H9 (cell line): Measurements from ENCODE around the gene AMZ2. TPM values are rescaled to one million over a fixed set of nuclear protein-coding genes. Genes with fewer than 3 reads are reported as not detected.
"Not testable (repeated sequence)": the region's sequence is repeated elsewhere in the genome, so short reads cannot be mapped to it uniquely, and the experiment has no call there.

Source experiments
- DNase-seq: peaks from one replicate; pipeline ENCODE4 v3.0.0-alpha.2; 2017
- H2AFZ ChIP-seq: one replicate; pipeline ENCODE4 v1.6.1; 2013; ENCODE audit warnings: mild to moderate bottlenecking, low read length, control low read depth, moderate library complexity
- H2AK5ac ChIP-seq: 2 replicates; pipeline ENCODE4 v1.6.1; 2013; ENCODE audit warnings: low read length, control low read depth, mixed read lengths; ENCODE audit not compliant: insufficient read length
- H2BK120ac ChIP-seq: one replicate; pipeline ENCODE4 v1.6.1; 2013; ENCODE audit warnings: low read depth, mild to moderate bottlenecking, low read length, control low read depth, inconsistent platforms; ENCODE audit not compliant: poor library complexity, severe bottlenecking
- H2BK12ac ChIP-seq: 2 replicates; pipeline ENCODE4 v1.6.1; 2013; ENCODE audit warnings: low read length, control low read depth, mixed read lengths, low read depth; ENCODE audit not compliant: insufficient read length
- H2BK15ac ChIP-seq: 2 replicates; pipeline ENCODE4 v1.6.1; 2013; ENCODE audit warnings: low read depth, low read length, control low read depth
- H2BK20ac ChIP-seq: one replicate; pipeline ENCODE4 v1.6.1; 2013; ENCODE audit warnings: low read depth, mild to moderate bottlenecking, low read length, control low read depth, inconsistent platforms; ENCODE audit not compliant: poor library complexity, severe bottlenecking
- H2BK5ac ChIP-seq: 2 replicates; pipeline ENCODE4 v1.6.1; 2013; ENCODE audit warnings: low read length, control low read depth, mixed read lengths; ENCODE audit not compliant: insufficient read length
- H3K14ac ChIP-seq: 2 replicates; pipeline ENCODE4 v1.6.1; 2013; ENCODE audit warnings: low read length, control low read depth; ENCODE audit not compliant: insufficient read depth
- H3K18ac ChIP-seq: 2 replicates; pipeline ENCODE4 v1.6.1; 2013; ENCODE audit warnings: low read depth, mild to moderate bottlenecking, mixed read lengths, low read length, control low read depth; ENCODE audit not compliant: insufficient read length
- H3K23ac ChIP-seq: 2 replicates; pipeline ENCODE4 v1.6.1; 2013; ENCODE audit warnings: low read length, control low read depth, mixed read lengths, low read depth; ENCODE audit not compliant: insufficient read length
- H3K23me2 ChIP-seq: 2 replicates; pipeline ENCODE4 v1.6.1; 2013; ENCODE audit warnings: low read depth, mild to moderate bottlenecking, mixed read lengths, low read length, control low read depth; ENCODE audit not compliant: insufficient read length, poor library complexity, severe bottlenecking
- H3K27ac ChIP-seq: 2 replicates; pipeline ENCODE4 v1.5.1; 2013; ENCODE audit warnings: low read length, control low read depth, mixed read lengths, low read depth; ENCODE audit not compliant: insufficient read length
- H3K27me3 ChIP-seq: 2 replicates; pipeline ENCODE4 v1.6.1; 2013; ENCODE audit warnings: low read length, control low read depth, inconsistent platforms; ENCODE audit not compliant: insufficient read depth
- H3K4ac ChIP-seq: 2 replicates; pipeline ENCODE4 v1.6.1; 2013; ENCODE audit warnings: low read depth, mild to moderate bottlenecking, control low read depth, inconsistent platforms, low read length, moderate library complexity
- H3K4me1 ChIP-seq: 2 replicates; pipeline ENCODE4 v1.6.1; 2013; ENCODE audit warnings: low read length, control low read depth, inconsistent platforms; ENCODE audit not compliant: insufficient read depth
- H3K4me2 ChIP-seq: 2 replicates; pipeline ENCODE4 v1.6.1; 2013; ENCODE audit warnings: low read length, control low read depth, mixed read lengths; ENCODE audit not compliant: insufficient read length, insufficient read depth
- H3K56ac ChIP-seq: 2 replicates; pipeline ENCODE4 v1.6.1; 2013; ENCODE audit warnings: low read depth, mild to moderate bottlenecking, mixed read lengths, low read length, control low read depth; ENCODE audit not compliant: insufficient read length
- H3K79me1 ChIP-seq: 2 replicates; pipeline ENCODE4 v1.6.1; 2013; ENCODE audit warnings: low read depth, mild to moderate bottlenecking, moderate library complexity, low read length, control low read depth, inconsistent platforms; ENCODE audit not compliant: insufficient read depth, poor library complexity, severe bottlenecking
- H3K79me2 ChIP-seq: 2 replicates; pipeline ENCODE4 v1.6.1; 2013; ENCODE audit warnings: low read length, control low read depth, inconsistent platforms; ENCODE audit not compliant: insufficient read depth
- H3K9ac ChIP-seq: 2 replicates; pipeline ENCODE4 v1.6.1; 2013; ENCODE audit warnings: low read length, control low read depth, mixed read lengths; ENCODE audit not compliant: insufficient read length; ENCODE audit errors: extremely low read depth
- H3K9me3 ChIP-seq: one replicate; pipeline ENCODE4 v1.6.1; 2013; ENCODE audit warnings: low read depth, low read length, inconsistent platforms; ENCODE audit not compliant: control insufficient read depth
- H3T11ph ChIP-seq: one replicate; pipeline ENCODE4 v1.6.1; 2013; ENCODE audit warnings: mild to moderate bottlenecking, low read length, control low read depth, inconsistent platforms
- H4K20me1 ChIP-seq: one replicate; pipeline ENCODE4 v1.6.1; 2013; ENCODE audit not compliant: control insufficient read depth, insufficient read length, insufficient read depth
- H4K5ac ChIP-seq: 2 replicates; pipeline ENCODE4 v1.6.1; 2013; ENCODE audit warnings: low read depth, mild to moderate bottlenecking, mixed read lengths, low read length, control low read depth; ENCODE audit not compliant: insufficient read length
- H4K8ac ChIP-seq: replicated peaks from 2 replicates; pipeline ENCODE4 v1.6.1; 2013; ENCODE audit warnings: low read length, control low read depth, mixed read lengths, low read depth; ENCODE audit not compliant: insufficient read length
- H4K91ac ChIP-seq: 2 replicates; pipeline ENCODE4 v1.6.1; 2013; ENCODE audit warnings: low read depth, mild to moderate bottlenecking, moderate library complexity, mixed read lengths, low read length, control low read depth; ENCODE audit not compliant: insufficient read length
- H3K27ac Mint-ChIP-seq, 3 experiments: 2 replicates in 2 of 3; 3 replicates in 1 of 3; pipeline ENCODE4 v1.8.0; 2020 to 2021; ENCODE audit warnings: mixed read lengths in 3 of 3, mild to moderate bottlenecking in 1 of 3, moderate library complexity in 1 of 3
- H3K27me3 Mint-ChIP-seq: 2 replicates; pipeline ENCODE4 v1.8.0; 2021; ENCODE audit warnings: low read depth, mild to moderate bottlenecking, moderate library complexity, mixed read lengths
- H3K36me3 Mint-ChIP-seq, 3 experiments: 2 replicates in 2 of 3; 3 replicates in 1 of 3; pipeline ENCODE4 v1.8.0; 2020 to 2021; ENCODE audit warnings: low read depth in 3 of 3, mixed read lengths in 3 of 3; ENCODE audit not compliant: insufficient read depth in 1 of 3
- H3K4me1 Mint-ChIP-seq, 2 experiments: 2 replicates each; pipeline ENCODE4 v1.8.0; 2020; ENCODE audit warnings: mixed read lengths in 2 of 2
- H3K4me3 Mint-ChIP-seq, 2 experiments: 2 replicates in 1 of 2; 3 replicates in 1 of 2; pipeline ENCODE4 v1.8.0; 2020 to 2021; ENCODE audit warnings: mild to moderate bottlenecking in 2 of 2, mixed read lengths in 2 of 2, moderate library complexity in 1 of 2
- H3K9me3 Mint-ChIP-seq, 2 experiments: 2 replicates in 1 of 2; 3 replicates in 1 of 2; pipeline ENCODE4 v1.8.0; 2020; ENCODE audit warnings: mild to moderate bottlenecking in 2 of 2, mixed read lengths in 2 of 2, moderate library complexity in 1 of 2
- WGBS: extraction: QIAGEN DNeasy Blood & Tissue Kit; methylation state at CpG from one replicate; pipeline ENCODE4 v1.1.7; 2013; ENCODE audit warnings: missing lambda C conversion rate, low lambda C conversion rate, mixed read lengths; ENCODE audit not compliant: insufficient read length; ENCODE audit errors: extremely low coverage; 5-methylcytosine and 5-hydroxymethylcytosine counted together
- total RNA-seq: library from RNA; stranded (reverse); gene quantifications from 2 replicates; pipeline ENCODE4 v1.2.1, GENCODE V29; 2021
- TF ChIP-seq, protein P1 (sequence below): fragments of 200-600 bp; sonication (generic); conservative IDR thresholded peaks from 3 replicates; pipeline ENCODE4 v1.8.0; 2021; ENCODE audit warnings: antibody characterized with exemption, mild to moderate bottlenecking

AMZ2 gene
- total RNA-seq, 1 experiment from 2014 or later = 82.6 TPM

DNA sequence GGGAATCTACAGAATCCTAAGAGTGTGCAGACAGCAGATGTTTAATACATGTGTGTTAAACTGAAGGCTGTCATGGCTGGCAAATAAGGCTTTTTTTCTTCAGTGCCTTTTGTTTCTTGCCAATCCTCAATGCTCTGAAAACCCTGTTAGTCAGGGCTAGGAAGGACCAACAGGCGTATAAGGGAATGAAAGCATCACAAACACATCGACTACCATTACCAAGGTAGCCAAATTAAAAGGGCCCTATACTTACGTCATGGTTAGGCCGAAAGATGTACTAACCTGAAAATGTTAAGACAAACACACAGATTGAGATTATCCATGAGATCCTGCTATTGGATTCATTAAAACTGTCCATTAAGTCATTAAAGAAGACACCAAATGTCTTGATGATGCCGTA lies 30.0 kb downstream of the AMZ2 start:
- WGBS = no CpG with 5 or more reads among the region's 5 CpGs

DNA sequence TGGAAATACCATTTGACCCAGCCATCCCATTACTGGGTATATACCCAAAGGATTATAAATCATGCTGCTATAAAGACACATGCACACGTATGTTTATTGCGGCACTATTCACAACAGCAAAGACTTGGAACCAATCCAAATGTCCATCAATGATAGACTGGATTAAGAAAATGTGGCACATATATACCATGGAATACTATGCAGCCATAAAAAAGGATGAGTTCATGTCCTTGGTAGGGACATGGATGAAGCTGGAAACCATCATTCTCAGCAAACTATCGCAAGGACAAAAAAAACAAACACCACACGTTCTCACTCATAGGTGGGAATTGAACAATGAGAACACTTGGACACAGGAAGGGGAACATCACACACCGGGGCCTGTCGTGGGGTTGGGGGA lies 34.1 kb downstream of the AMZ2 start:
- not testable (repeated sequence) for H2BK20ac ChIP-seq, H3K23ac ChIP-seq, H2BK12ac ChIP-seq, H4K20me1 ChIP-seq, H2BK5ac ChIP-seq, H2AK5ac ChIP-seq, H2AFZ ChIP-seq, H3K9ac ChIP-seq, H3K4ac ChIP-seq, H3K27ac Mint-ChIP-seq, H3K23me2 ChIP-seq, H2BK120ac ChIP-seq, H3K27ac ChIP-seq, H4K8ac ChIP-seq, DNase-seq, H3K4me1 Mint-ChIP-seq, H3K14ac ChIP-seq, H3K9me3 ChIP-seq, H3K27me3 Mint-ChIP-seq, H3K79me2 ChIP-seq, H3K4me2 ChIP-seq, H3K56ac ChIP-seq, H3K4me3 Mint-ChIP-seq, H3K27me3 ChIP-seq, H3K79me1 ChIP-seq, H4K91ac ChIP-seq, H3T11ph ChIP-seq, H3K18ac ChIP-seq, H4K5ac ChIP-seq, H2BK15ac ChIP-seq, H3K4me1 ChIP-seq
- no CpG with 5 or more reads among the region's 6 CpGs for WGBS
- Mint-ChIP-seq H3K36me3 (peaks cover 0 to 13% (median 4%) of the 10 kb centered on the region in 3 experiments; a peak in 5 of 7 replicates), H3K9me3 (peaks cover 12 to 15% of the 10 kb centered on the region in 2 experiments; a peak in 4 of 5 replicates)

More for the DNA sequence above, 30.0 kb downstream of the AMZ2 start:
- no peak overlapping the region for H3K27ac ChIP-seq
- no peaks in the 10 kb centered on the region for H4K20me1 ChIP-seq
- no peak overlapping the region for H2BK120ac ChIP-seq
- H2BK20ac ChIP-seq = no peak overlapping the region
- no peak overlapping the region for H3K9ac ChIP-seq
- no peak overlapping the region for H2AK5ac ChIP-seq
- no peaks in the 10 kb centered on the region for H3K79me2 ChIP-seq
- H3T11ph ChIP-seq = no peak overlapping the region
- Mint-ChIP-seq H3K9me3 (peaks cover 12 to 18% of the 10 kb centered on the region in 2 experiments; a peak in 4 of 5 replicates), H3K27me3 (no peaks in the 10 kb centered on the region; the same call in 1 of the 2 replicates), H3K27ac (no peak overlapping the region), H3K4me1 (no peaks in the 10 kb centered on the region), H3K36me3 (peaks cover 0 to 13% (median 4%) of the 10 kb centered on the region in 3 experiments; a peak in 5 of 7 replicates), H3K4me3 (no peak overlapping the region)
- TF ChIP-seq, protein P1, sequence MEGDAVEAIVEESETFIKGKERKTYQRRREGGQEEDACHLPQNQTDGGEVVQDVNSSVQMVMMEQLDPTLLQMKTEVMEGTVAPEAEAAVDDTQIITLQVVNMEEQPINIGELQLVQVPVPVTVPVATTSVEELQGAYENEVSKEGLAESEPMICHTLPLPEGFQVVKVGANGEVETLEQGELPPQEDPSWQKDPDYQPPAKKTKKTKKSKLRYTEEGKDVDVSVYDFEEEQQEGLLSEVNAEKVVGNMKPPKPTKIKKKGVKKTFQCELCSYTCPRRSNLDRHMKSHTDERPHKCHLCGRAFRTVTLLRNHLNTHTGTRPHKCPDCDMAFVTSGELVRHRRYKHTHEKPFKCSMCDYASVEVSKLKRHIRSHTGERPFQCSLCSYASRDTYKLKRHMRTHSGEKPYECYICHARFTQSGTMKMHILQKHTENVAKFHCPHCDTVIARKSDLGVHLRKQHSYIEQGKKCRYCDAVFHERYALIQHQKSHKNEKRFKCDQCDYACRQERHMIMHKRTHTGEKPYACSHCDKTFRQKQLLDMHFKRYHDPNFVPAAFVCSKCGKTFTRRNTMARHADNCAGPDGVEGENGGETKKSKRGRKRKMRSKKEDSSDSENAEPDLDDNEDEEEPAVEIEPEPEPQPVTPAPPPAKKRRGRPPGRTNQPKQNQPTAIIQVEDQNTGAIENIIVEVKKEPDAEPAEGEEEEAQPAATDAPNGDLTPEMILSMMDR = no peak
- DNase-seq = no peak
- no peak overlapping the region for H4K91ac ChIP-seq
- H3K23ac ChIP-seq = no peak overlapping the region
- H2BK15ac ChIP-seq = no peak overlapping the region
- H3K4me2 ChIP-seq = no peak overlapping the region
- H2BK12ac ChIP-seq = no peak overlapping the region
- no peak overlapping the region for H4K5ac ChIP-seq
- no peak overlapping the region for H4K8ac ChIP-seq
- H3K79me1 ChIP-seq = no peaks in the 10 kb centered on the region
- no peak overlapping the region for H3K14ac ChIP-seq
- no peaks in the 10 kb centered on the region for H3K27me3 ChIP-seq
- H2AFZ ChIP-seq = no peak overlapping the region
- H3K4ac ChIP-seq = no peak overlapping the region
- H3K23me2 ChIP-seq = no peaks in the 10 kb centered on the region
- no peak overlapping the region for H2BK5ac ChIP-seq
- no peak overlapping the region for H3K18ac ChIP-seq
- peaks cover 7% of the 10 kb centered on the region for H3K9me3 ChIP-seq
- no peak overlapping the region for H3K56ac ChIP-seq
- no peaks in the 10 kb centered on the region for H3K4me1 ChIP-seq
